Stimulated activated CD4-positive, alpha-beta T cell treated with anti-CD3 and anti-CD28 coated beads, Interleukin-12 subunit alpha, Interleukin-12 subunit beta, amount 100 ng/mL, for 48 hours (primary cell): ENCODE data around the gene CRX.
A peak's percentile ranks its signal among the peaks of the same experiment; 100 is the strongest.
"Not testable (repeated sequence)": the region's sequence is repeated elsewhere in the genome, so short reads cannot be mapped to it uniquely, and the experiment has no call there.

Experiments used
- DNase-seq, 3 donors: peaks; one replicate each; pipeline ENCODE4 v3.0.0-alpha.2; 2020; ENCODE audit warnings: low read depth in 2 of 3, low spot score in 1 of 3

The CRX gene

GRCh38 chr19:47803148-47803547 lies 18.6 kb upstream of the CRX start:
- not testable (repeated sequence) for DNase-seq

DNA sequence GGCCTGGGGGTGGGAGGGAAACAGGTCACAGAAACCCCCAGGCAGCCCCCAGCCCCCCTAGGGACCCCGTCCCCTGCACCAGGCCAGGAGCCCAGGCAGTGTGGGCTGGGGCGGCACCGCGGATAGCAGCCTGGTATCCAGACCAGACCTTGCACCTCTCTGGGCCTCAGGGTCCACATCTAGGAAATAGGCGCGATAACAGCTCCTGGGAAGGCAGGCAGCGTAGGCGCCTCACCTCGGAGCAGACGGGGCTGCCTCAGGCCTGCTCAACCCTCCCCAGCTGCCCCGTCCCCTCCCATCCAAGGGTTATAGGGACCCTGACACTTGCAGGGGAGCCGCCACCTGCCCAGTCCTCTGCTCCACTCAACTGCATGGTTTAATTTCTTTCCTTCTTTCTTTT lies 18.1 kb upstream of the CRX start:
- DNase-seq: not testable (repeated sequence)

DNA sequence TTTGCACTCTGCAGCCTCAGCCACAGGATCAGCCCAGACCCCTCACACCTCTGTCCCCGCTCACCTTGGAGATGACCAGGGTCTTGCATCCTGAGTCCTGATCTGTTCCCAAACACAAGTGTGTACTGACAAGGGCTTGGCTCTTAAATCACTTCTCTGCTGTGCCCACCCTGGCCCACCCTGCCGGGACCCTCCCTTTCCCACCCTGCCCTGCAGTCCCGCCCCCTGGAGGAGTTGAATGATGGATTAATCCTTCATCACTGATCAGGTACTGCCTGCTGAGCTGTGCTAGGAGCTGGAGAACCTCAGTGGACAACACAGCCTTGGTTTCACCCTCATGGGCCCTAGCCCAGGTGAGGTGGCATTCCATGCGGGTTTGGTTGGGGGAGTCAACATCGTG lies 17.3 kb upstream of the CRX start, which contains the start of gene TPRX1:
Gene TPRX1, minus strand, starts transcription at position 101 of the 400 bp plus-strand sequence. Its CDS starts 12 bp downstream, at position 89.
- not testable (repeated sequence) for DNase-seq

GRCh38 chr19:47805313-47805712 lies 16.4 kb upstream of the CRX start:
- no peak for DNase-seq

- no peak for DNase-seq
Measured at GRCh38 chr19:47806435-47806834, 15.3 kb upstream of the CRX start.

DNA sequence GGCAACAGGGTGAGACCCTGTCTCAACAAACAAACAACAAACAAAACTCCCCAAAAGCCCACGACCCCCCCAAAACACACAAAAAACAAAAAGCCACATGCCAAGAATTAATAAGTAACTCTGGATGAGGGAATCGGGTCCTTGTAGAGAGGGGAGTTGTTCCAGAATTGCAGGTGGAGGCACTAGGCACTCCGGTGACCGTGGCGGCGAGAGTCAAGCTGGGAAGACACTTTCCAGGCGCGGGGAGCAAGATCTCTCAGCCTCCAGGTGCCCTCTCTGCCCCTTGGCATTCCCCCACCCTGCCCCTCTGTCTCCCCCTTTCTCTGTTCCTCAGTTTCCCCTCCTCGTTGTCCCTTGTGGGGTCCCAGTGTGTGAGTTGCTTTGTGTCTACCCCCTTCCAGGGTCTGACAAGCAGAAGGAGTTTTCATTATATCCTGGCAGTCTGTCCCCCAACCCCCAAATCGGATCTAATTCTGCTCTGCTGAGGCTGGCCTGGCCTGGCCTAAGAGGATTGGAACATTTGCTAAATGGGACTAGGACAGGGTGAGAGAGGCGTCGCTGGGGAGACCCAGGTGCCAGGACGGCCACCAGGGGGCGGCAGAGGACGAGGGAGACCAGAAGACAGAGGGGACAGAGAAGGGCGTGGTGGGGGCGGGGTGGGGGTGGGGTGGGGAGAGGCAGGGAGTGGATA lies 8.3 kb upstream of the CRX start:
- DNase-seq: peak; percentile 62 to 84 (median 80)

- DNase-seq: no peak
Measured at GRCh38 chr19:47813995-47814328, 7.8 kb upstream of the CRX start.

DNA sequence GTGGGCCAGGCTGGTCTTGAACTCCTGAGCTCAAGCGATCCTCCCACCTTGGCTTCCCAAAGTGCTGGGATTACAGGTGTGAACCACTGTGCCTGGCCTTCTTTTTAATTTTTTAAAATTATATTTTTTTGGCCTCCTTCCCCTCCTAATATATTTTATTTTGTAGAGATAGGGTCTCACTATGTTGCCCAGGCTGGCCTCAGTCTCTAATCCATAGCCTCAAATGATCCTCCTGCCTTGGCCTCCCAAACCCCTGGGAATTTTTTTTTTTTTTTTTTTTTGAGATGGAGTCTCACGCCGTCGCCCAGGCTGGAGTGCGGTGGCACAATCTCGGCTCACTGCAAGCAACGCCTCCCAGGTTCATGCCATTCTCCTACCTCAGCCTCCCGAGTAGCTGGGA lies 5.5 kb upstream of the CRX start:
- not testable (repeated sequence) for DNase-seq

DNA sequence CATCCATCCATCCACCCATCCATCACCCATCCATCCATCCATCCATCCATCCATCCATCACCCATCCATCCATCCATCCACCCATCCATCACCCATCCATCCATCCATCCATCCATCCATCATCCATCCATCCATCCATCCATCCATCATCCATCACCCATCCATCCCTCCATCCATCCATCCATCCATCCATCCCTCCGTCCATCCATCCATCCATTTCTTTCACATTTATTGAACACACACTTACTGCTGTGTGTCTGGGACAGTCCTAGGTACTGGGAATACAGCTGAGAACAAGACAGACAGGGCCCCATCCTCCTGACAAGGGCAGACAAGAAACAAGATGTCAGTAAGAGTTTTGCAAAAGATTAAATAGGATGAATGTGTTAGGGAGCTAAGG lies 3.5 kb upstream of the CRX start:
- DNase-seq: not testable (repeated sequence)

DNA sequence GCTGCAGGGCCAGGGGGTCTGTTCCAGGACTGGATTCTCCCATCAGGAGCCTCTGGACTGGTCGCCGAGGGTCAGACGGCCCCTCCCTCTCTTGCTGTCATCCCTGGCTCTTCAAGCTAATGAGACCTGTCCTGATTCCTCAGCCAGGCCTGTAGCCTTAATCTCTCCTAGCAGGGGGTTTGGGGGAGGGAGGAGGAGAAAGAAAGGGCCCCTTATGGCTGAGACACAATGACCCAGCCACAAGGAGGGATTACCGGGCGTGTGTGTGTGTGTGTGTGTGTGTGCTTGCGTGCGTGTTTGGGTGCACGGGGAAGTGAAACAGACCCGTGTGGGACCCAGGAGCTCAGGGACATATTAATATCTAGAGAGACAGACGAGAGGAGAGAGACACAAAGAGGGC lies 1.9 kb upstream of the CRX start:
- DNase-seq: no peak

DNA sequence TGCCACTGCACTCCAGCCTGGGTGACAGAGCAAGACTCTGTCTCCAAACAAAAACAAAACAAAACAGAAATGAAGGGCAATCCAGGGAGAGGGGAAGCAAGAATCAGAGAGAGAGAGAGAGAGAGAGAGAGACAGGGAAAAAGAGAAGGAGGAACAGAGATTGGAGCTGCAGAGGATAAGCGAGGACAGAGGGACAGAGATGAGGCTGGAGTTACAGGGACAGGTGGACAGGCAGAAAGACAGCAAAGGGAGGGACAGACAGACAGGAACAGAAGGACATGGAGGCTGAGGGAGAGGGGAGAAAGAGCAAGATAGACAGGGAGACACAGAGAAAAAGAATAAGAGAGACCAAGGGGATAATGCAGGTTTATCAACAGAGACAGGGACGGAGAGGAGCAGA lies 1.3 kb upstream of the CRX start:
- DNase-seq: no peak

GRCh38 chr19:47824396-47824795 lies 2.7 kb downstream of the CRX start:
- DNase-seq: no peak

DNA sequence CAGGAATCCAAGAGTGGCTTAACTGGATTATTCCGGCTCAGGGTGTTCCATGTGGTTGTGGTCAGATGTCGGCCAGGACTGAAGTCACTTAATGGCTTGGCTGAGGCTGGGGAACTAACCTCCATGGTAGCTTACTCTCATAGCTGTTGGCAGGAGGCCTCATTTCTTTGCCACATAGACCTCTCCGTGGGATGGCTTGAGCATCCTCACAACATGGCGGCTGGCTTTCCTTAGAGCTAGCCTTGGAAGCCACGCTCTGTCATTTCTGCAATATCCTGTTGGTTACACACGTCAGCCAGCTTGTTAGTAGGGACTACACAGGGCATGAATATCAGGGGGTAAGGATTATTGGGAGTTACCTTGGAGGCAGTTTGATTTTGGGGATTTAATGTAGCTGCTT lies 5.1 kb downstream of the CRX start:
- no peak for DNase-seq

GRCh38 chr19:47832723-47833122 lies 11.0 kb downstream of the CRX start:
- no peak for DNase-seq

- DNase-seq: no peak
Measured at GRCh38 chr19:47836038-47836437, 14.3 kb downstream of the CRX start.

DNA sequence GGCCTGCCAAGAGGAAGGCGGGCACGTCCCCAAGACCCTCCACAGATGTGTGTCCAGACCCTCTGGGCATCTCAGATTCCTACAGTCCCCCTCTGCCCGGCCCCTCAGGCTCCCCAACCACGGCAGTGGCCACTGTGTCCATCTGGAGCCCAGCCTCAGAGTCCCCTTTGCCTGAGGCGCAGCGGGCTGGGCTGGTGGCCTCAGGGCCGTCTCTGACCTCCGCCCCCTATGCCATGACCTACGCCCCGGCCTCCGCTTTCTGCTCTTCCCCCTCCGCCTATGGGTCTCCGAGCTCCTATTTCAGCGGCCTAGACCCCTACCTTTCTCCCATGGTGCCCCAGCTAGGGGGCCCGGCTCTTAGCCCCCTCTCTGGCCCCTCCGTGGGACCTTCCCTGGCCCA lies 17.7 kb downstream of the CRX start:
- no peak for DNase-seq

DNA sequence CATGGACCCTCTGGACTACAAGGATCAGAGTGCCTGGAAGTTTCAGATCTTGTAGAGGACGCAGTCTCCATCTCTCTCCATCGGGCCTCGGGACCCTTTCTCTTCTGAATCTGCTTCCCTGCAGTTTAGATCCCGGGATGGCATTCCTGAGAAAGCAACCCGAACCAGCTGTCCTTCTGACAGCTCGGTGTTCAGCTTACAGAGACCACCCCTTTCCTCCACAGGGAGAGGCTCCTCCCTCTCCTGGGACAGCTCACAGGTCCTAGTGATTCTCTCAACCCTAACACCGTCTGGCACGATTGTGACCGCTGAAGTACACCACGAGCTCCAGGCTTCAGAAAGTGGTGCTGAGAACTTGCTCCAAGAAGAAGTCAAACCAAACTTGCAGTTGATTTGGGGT lies 18.2 kb downstream of the CRX start:
- DNase-seq: no peak

- DNase-seq: no peak
Measured at GRCh38 chr19:47842941-47843340, 21.2 kb downstream of the CRX start.

- DNase-seq: no peak
Measured at GRCh38 chr19:47848425-47848822, 26.7 kb downstream of the CRX start.

- peak; percentile 27 to 47 (median 28) for DNase-seq
Measured at GRCh38 chr19:47848823-47849473, 27.2 kb downstream of the CRX start.

DNA sequence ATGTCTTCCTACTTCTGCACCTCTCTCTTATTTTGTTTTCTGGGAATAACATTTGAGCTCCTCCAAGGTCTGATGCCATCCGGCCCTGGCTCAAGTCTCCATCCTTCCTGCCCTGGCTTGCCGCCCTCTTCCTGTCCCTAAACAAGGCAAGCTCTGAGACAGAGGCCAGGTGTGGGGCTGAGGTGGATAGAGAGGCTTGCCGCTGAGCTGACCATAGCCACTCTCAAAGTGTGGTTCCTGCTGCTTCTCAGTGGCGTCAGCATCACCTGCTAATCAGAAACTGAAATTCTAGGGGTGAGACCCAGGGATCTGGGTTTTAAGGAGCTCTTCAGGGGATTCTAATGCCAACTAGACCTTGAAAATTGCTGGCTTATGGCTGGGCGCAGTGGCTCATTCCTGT lies 31.3 kb downstream of the CRX start:
- no peak for DNase-seq

GRCh38 chr19:47854459-47854858 lies 32.7 kb downstream of the CRX start:
- no peak for DNase-seq

GRCh38 chr19:47858231-47858630 lies 36.5 kb downstream of the CRX start:
- DNase-seq: not testable (repeated sequence)
